NOMO-1 (cell line): ENCODE data around the gene MFN2.
A peak's percentile ranks its signal among the peaks of the same experiment; 100 is the strongest.
"Not testable (repeated sequence)": the region's sequence is repeated elsewhere in the genome, so short reads cannot be mapped to it uniquely, and the experiment has no call there.

Experiments used
- DNase-seq, 2 experiments: peaks; one replicate each; lab custom pipeline; 2025; ENCODE audit not compliant: unreplicated experiment in 2 of 2; lab: John Stamatoyannopoulos, UW

MFN2 gene

DNA sequence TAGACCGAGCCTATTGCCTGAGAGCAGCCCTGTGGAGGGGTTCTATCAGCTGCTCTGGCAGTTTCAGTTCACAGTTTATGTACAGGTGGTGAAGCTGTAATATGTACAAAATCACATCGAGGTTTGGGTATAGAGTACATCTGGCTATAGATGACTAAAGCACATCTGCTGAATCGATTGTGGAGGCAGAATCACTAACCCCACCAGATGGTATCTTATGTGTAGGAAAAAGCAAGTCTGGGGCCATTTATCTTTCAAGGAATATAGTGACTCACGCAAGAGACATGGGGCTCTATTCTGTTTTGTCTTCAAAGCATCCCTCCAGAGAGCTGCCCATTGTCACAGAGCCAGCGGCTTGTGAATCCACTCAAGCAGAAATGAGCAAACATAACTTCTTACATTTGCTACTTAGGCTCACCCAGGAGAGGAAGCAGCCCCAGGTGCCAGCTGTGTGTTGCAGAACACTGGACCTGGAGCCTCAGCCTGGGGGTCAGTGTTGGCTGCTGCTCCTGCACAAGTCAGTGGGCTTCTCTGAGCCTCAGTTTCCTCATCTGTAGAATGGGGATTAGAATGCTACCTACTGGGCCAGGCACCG lies 60.3 kb downstream of the MFN2 start:
- DNase-seq: no peak

DNA sequence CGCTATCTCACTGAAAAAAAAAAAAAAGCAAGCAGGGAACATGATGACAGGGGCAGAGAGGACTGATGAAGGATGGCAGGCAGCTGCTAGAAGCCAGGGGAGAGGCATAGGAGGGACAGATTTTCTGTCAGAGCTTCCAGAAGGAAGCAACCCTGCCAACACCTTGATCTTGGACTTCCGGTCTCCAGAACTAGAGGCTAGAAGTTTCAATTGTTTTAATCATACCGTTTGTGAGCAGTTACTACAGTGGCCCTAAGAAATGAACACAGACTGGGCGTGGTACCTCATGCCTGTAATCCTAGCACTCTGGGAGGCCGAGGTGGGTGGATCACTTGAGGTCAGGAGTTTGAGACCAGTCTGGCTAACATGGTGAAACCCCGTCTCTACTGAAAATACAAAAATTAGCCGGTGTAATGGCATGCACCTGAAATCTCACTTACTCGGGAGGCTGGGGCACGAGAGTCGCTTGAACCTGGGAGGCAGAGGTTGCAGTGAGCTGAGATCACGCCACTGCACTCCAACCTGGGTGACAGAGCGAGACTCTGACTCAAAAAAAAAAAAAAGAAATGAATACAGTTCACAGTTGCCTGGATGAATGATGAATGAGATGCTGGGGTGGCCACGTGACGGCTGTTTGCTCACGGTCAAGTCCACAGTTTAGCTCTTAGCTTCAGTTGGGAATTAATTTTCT lies 64.1 kb downstream of the MFN2 start:
- DNase-seq: not testable (repeated sequence)

DNA sequence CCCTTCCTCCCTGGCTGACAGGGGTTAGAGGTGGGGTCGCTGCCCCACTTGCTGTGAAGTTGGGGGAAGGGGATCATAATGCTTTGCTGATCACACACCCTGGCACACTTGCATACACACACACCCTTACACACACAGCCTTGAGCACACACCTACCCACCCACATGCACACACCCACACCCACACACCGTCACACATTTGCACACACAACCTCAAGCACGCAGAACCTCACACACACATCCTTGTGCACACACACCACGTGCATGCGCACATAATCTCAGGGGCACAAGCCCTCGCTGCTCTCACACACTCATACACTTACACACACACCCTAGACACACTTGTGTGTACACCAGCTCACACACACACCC lies 66.5 kb downstream of the MFN2 start:
- DNase-seq: no peak

DNA sequence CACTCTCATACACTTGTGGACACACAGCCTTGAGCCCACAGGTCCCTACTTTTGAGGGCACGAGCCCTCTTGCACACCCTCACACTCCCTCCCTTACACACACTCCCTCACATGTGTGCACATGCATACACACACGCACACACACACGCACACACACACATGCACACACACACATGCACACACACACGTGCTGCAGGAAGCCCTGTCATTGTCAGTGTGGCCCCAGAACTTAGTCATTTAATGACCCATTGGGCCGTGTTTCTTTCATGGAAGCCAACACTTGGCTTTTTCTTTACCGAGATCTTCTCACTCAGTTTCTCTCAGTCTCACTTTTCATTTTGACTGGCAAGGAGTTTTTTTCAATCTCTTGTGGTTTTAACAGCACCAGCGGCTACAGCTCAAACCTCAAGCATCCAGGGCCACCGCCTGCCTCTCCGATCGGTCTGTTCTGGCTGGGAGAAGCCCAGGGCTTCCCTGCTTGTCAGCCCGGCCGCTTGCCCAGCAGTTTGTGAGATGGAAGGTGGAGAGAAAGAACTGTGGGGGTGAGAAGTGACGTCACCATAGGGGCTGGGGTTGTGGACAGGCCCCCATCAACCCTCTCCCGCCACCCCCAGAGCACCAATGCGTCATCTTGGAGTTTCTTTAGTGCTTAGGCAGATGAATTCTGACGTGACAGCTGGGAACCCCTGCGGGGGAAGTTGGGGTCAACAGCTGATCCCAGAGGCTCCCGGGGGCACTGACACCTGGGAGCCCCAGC lies 67.1 kb downstream of the MFN2 start:
- no peak for DNase-seq

DNA sequence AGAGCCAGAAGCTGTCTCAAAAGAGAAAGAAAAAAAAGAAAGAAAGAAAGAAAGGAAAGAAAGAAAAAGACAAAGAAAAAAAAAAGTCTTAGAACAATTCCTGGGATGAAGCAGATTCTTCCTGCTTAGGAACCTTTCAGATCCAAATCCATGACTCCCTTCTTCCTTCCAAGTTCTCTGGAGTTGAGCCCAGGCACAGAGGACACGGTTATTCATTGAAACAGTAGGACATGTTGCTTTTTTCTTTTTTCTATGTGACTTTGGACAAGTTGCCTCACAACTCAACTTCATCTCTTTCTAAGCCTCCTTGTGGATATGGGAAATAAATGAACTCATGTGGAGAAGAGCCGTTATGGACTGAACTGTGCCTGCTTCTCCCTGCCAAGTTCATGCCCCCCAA lies 68.1 kb downstream of the MFN2 start:
- DNase-seq: no peak

DNA sequence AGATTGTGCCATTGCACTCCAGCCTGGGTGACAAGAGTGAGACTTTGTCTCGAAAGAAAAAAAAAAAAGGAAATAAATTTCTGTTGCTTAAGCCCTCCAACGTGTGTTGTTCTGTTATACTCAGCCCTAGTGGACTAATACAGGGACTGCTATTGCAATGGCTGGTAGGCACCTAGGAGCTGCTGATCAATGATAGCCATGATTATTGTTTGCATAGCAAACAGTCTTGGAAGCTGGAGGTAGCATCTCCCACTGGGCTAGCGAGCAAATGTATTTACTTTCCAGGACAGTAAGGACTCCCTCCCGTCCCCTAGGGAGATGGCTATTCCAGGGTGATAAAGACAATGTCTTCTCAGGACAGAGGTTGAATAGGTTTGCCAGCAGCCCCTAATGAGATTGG lies 69.4 kb downstream of the MFN2 start:
- peak; percentile 28 to 32 for DNase-seq

DNA sequence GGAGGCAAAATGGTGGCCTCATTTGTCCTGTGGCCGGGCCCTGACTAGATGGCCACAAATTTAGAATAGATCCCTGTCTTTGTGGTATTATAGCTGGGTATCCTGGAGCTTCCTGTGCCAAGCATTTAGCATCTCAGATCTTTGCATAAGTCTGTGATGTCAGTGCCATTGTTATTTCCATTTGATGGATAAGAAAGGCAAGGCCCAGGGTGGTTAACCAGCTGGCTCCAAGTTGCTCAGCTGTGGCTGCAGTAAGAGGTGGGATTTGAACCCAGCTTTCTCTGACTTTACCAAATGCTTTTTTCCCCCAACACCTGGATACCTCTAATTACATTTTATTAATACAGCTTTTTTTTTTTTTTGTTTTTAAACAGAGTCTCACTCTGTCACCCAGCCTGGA lies 71.1 kb downstream of the MFN2 start:
- no peak for DNase-seq

DNA sequence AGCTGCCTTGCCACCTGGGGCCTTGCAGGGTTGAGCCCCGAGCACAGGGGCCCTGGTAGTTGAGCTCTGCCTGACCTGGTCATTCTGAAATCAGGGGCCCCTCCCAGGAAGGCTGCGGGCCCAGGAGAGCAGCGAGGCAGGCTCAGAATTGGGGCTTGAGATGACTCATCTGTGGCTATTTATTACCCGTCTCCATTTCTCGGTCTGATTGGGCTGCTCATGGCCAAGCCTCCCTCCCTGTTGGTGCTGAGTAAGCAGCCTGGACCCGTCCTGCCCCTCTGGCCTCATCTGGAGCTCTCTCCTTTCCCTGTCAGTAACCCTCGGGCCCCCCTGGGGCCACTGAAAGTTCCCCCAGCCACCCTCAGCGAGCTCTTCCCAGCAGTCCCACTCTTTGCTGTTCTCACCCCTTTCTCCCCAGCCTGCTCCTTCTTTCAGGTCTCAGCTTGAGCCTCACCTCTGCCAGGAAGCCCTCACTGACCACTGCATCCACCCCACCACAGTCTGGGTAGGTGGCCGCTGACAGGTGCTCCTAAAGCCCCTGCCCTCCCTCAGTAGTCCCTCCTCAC lies 71.8 kb downstream of the MFN2 start:
- DNase-seq: peak; percentile 79 to 85

DNA sequence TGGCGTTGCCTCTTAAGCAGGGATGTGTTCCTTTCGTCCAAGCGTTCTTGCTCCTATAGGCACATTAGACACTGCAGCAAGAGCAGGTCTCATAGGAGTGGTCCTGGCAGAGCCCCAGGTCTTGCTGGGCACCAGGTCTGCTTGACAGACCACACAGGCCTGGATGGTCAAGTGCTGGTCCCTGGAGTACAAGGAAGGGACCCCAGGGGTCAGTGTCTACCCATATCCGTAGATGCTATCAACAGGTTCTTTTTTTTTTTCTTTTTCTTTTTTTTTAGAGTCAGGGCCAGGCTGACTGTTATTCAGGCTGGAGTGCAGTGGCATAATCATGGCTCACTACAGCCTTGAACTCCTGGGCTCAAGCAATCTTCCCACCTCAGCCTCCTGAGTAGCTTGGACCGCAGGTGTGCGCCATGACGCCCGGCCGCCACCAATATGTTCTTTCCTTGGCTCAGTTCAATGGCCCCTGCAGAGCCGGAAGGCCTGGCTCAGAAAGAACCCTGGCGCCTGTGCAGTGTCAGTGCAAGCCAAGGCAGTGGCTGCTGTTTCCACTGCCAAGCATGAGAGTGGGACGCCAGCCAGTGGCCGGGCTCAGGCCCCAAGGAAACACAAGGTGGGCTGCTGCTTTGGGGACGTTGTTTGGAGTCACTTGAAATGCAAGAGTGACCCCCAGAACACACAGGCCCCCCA lies 72.9 kb downstream of the MFN2 start:
- no peak for DNase-seq

DNA sequence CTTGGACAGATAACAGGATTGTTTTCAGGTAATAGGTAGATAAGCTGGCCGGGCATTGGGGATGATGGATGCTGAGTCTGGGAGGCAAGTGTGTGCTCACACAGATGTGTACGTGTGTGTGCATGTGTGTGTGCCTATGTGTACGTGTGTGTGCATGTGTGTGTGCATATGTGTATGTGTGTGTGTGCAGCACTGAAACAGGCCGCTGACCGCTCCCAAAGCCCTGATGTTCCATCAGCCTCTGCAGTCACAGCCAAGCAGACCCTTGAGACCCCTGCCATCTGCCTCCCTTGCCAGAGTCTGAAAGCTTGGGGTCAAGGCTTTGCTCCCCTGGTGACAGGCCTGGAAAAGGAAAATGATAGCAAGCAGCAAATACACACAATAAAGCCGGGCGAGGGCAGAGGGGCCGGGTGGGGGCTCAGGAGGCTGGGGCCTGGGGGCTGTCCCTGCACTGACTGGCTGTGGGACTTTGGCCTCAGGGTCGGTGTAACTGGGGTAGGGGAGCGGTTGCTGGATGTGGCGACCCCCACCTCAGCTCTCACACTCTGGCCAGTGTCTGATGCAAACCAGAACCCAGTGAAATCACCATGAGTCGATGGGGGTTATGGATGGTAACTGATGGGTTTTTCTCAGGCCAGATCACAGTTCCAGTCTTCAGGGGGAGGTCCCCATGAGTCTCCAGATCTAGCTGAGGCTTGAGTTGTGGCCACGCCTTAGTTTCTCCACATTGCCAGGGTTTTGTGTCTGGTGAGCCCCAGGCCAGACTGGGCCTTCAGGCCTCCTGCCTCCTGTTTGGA lies 73.7 kb downstream of the MFN2 start:
- no peak for DNase-seq

DNA sequence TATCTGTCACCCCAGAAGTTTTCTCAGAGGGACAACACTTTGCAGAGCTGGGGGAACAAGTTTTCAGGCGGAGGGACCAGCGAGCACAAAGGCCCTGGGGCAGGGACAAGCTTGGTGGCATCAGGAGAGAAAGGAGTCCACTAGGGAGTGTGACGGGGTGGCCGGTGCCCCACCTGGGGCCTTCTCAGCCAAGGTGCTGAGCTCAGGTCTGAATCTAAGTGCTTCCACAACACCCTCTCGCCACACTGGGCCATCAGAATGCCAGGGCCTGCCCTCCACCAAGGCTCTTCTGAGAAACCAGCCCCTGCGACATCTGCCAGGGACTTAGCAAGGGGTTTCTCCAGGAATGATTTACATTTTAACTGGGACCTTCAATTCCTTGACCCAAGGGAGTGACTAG lies 75.0 kb downstream of the MFN2 start:
- DNase-seq: no peak

DNA sequence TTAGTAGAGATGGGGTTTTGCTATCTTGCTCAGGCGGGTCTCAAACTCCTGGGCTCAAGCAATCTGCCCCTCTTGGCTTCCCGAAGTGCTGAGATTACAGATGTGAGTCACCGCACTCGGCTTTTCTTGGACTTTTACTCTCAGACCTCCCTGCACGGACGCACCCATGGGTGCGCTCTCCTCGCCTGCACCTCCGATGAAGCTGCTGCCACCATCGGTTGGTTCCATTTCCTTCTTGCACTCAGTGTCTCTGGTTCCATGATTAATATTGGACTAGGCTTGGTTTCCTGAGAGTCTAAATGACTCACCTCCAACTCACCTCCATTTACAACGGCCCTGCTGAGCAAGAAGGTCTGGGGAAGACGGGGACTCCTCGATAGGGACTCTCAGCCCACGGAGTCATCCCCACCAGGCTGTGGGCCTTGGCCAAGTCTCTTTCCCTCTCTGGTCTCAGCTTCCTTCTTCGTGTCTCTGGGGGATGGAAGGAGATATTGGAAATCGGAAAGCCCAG lies 76.1 kb downstream of the MFN2 start:
- no peak for DNase-seq

DNA sequence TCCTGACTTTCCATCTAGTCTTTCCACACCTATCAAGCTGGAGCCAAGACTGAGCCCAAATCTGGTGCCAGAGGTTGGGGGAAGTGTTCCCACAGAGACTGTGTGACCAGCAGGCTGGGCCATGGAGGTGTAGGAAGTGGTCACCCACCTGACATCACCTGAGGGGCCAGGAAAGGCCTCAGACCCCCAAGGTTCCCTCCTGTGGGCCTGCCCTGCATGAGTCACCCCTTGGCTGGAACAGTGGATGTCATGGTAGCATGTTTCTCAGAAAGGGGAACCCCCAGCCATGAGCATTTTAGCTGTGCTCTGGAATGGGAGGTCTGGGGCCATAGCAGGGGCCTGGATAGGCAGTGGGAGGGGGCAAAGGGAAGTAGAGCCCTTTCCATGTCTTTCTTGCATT lies 77.1 kb downstream of the MFN2 start:
- no peak for DNase-seq

DNA sequence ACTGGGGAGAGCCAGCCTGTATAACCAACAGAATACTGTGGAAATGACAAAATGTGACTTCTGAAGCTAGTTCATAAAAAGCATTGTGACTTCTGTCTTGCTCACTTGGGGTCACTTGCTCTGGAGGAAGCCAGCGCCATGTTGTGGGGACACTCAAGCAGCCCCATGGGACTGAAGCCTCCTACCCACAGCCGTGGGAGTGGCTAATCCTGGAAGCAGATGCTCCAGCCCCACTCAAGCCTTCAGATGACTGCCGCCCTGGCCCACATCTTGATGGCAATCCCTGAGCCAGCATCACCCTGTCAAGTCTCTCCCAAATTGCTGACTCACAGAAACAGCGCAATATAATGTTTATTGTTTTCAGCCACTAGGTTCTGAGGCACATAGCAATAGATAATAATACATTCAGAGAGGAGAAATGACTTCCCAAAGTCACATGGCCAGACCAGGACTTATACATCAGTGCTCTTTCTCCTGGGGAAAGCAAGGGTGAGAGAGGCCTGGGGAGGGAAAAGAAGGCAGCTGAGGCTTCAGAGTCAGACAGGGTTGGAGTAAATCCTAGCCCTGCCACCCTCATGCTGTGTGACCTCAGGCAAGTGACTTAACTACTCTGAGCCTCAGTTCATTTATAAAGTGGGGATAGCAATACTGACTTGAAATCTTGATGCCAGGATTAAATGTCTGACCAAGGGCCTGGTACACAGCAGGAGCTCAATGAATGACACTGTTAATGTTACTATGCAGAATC lies 77.9 kb downstream of the MFN2 start:
- no peak for DNase-seq

DNA sequence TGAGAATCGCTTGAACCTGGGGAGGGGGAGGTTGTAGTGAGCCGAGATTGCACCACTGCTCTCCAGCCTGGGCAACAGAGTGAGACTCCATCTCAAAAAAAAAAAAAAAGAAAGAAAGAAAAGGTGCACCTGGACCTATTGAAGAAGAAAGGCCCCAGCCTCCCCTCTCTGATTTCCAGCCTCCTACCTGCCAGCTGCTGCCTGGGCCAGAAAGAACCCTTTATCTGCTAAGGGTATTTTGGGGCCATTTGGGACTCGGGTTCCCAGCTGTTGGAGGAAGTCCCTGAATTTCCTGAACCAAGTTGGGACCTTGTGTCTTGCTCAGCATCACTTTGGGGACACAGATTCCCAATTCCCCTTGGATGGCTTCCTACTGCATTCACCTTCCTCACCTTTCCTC lies 79.0 kb downstream of the MFN2 start:
- no peak for DNase-seq

DNA sequence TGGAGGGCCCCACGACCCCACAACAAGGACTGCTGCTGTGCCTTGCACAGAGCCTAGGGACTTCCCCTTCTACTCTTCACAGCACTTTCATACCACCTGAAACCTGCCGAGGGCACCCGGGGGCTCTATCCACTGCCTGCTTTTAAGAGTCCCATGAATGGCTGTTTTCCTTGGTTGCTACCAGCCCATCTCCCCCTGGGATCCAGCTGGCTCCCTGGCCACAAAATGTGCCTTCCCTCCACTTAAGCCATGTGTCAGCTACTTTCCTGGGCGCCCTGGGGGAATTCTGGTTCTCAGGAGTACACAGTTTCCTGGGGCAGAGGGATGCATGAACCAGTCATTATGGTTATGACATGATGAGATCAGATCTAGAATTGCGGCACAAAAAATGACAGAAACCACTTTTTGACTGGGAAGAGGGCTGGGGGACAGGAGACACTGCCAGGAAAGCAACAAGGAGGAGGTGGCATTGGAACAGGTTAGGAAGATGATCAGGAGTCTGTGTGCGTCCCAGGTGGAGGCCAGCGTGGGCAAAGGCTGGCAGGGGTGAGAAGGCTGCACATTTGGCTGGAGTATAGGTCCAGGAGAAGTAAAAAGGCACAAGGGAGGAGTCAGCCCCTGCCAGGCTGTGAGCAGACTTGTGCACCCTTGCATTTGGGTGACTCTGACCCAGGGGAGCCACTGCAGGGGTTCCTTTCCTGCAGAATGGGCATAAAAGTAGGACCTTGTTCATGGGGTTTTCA lies 79.6 kb downstream of the MFN2 start:
- no peak for DNase-seq

DNA sequence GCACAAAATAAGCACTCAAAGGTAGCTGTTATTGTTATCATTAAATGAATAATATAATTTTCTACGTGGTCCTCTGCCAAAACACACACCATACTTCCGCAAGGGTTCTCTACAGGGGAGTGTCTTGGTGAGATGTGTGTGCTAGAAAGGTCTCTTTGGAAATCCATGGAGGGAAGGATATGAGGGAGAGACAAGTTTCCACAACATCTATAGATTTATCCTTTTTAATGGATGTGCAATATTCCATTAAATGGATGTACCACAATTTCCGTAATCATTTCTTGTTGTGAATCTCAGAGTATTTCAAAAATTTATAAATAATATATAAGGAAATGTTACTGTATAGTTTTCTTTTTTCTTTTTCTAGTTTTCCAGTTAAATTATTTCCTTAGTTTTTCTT lies 80.3 kb downstream of the MFN2 start:
- no peak for DNase-seq
